ENCODE measurements around the gene TAF10. TPM values are rescaled to one million over a fixed set of nuclear protein-coding genes. Genes with fewer than 3 reads are reported as not detected.

TAF10 gene
- total and polyA plus RNA-seq, 8 donors: 53.5 to 116 (median 86.8) TPM

GRCh38 chr11:6637871-6638270 is 25.9 kb upstream of the TAF10 start:
- Histone ChIP-seq H3K27ac (no peak overlapping the region), H3K4me1 (peaks cover 0 to 21% (median 18%) of the 10 kb centered on the region in 3 donors), H3K27me3 (no peaks in the 10 kb centered on the region), H3K4me3 (no peak overlapping the region), H3K36me3 (no peaks in the 10 kb centered on the region), H3K9me3 (no peaks in the 10 kb centered on the region)
- intact Hi-C loops (cut with DNase I): no loop called here
- DNase-seq (peak in 3 of 6 donors; percentile 10 to 61 (median 15)), FAIRE-seq (no peak), ATAC-seq (peak in 3 of 4 donors; percentile 40 to 89 (median 75))
- TF ChIP-seq CTCF (IDR thresholded peaks at IDR 0.05): no peak
- 11 to 12% methylated on average over 3 of the region's 3 CpGs for WGBS, 2 donors

GRCh38 chr11:6636480-6636879 is 24.5 kb upstream of the TAF10 start:
- Histone ChIP-seq H3K27ac (peak overlapping the region in 3 of 4 donors; percentile 14 to 67 (median 60)), H3K36me3 (no peaks in the 10 kb centered on the region), H3K27me3 (no peaks in the 10 kb centered on the region), H3K4me3 (no peak overlapping the region), H3K9me3 (no peaks in the 10 kb centered on the region), H3K4me1 (peaks cover 0 to 21% (median 18%) of the 10 kb centered on the region in 3 donors)
- no peak for TF ChIP-seq CTCF (IDR thresholded peaks at IDR 0.05)
- FAIRE-seq: no peak
- DNase-seq: no peak
- 88 to 98% methylated on average over 3 of the region's 3 CpGs for WGBS, 2 donors
- no peak for ATAC-seq
- intact Hi-C loops (cut with DNase I): no loop called here

DNA sequence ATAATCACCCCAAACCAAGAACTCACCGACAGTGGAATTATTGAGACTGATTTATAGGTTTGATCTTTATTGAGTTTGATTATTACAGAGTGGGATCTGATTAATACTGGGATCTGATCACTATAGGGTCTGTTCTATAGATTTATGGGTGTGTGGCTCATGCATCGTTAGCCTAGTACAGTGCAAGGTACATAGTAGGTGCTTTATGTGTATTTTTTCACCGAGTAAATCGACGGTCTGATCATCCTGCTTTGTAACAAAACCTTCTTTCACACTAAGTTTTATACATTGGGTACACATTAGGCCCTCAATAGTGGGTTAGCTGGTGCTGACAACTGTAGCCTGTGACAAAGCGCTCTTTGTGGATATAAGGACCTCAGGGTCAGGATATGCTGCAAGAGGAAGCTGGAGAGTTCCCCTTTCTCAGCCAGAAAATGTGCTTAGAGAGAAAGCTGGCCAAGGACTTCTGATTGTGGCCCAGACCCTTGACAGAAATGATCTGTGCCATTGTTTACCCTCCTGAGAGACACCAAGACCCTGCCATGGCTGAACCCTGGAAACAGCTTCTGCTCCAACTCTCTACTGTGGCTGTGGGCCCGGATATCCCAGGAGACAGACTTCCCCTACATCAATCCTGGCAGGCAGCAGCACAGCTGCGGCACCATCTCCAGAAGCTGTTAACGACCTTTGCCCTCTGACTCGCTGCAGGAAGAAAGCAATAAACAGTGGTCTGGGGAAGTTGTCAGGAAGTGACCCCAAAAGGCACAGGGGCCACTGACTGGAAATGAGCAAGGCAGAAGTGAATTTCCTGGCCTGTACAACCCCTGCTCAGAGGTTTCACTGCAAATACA is 23.3 kb upstream of the TAF10 start:
- no peak overlapping the region for H3K4me3 ChIP-seq
- H3K4me1 ChIP-seq: peaks cover 0 to 21% (median 18%) of the 10 kb centered on the region in 3 donors
- intact Hi-C loops (cut with DNase I): no loop called here
- no peaks in the 10 kb centered on the region for H3K36me3 ChIP-seq
- H3K27me3 ChIP-seq: no peaks in the 10 kb centered on the region
- TF ChIP-seq CTCF (IDR thresholded peaks at IDR 0.05): no peak
- peak; percentile 41 to 54 (median 44) for ATAC-seq
- H3K27ac ChIP-seq: peak overlapping the region; percentile 11 to 67 (median 37)
- WGBS, 2 donors: 34 to 35% methylated on average over 10 of the region's 10 CpGs
- no peak for DNase-seq
- FAIRE-seq: no peak
- no peaks in the 10 kb centered on the region for H3K9me3 ChIP-seq

GRCh38 chr11:6634534-6634933 is 22.5 kb upstream of the TAF10 start:
- peaks cover 0 to 21% (median 18%) of the 10 kb centered on the region in 3 donors for H3K4me1 ChIP-seq
- FAIRE-seq (no peak), DNase-seq (no peak), ATAC-seq (peak in 2 of 4 donors; percentile 33 to 49)
- peak overlapping the region in 3 of 4 donors; percentile 42 to 67 (median 60) for H3K27ac ChIP-seq
- WGBS, 2 donors: 33 to 63% methylated on average over 1 of the region's 1 CpG
- no peaks in the 10 kb centered on the region for H3K9me3 ChIP-seq
- no peaks in the 10 kb centered on the region for H3K27me3 ChIP-seq
- H3K4me3 ChIP-seq: no peak overlapping the region
- no peak for TF ChIP-seq CTCF (IDR thresholded peaks at IDR 0.05)
- intact Hi-C loops (cut with DNase I): no loop called here
- no peaks in the 10 kb centered on the region for H3K36me3 ChIP-seq
